Adrenal gland (tissue), 5 donors: ENCODE data around the gene CREBBP.

Experiments used
- CTCF ChIP-seq, 6 experiments: fragments of 450-650 bp in 4 of 6; fragments of 200-600 bp in 2 of 6; sonication (generic) in 1 of 6; IDR thresholded peaks; 1 replicate in 5 of 6; 2 replicates in 1 of 6; pipeline versions ENCODE4 v1.5.1 to v1.8.0; 2016 to 2021; ENCODE audit warnings: antibody characterized with exemption in 6 of 6, mild to moderate bottlenecking in 2 of 6, moderate library complexity in 1 of 6
- POLR2A ChIP-seq, 2 donors: fragments of 450-650 bp; IDR thresholded peaks; one replicate each; pipeline ENCODE4 v1.6.1; 2017; ENCODE audit warnings: antibody characterized with exemption in 2 of 2, mild to moderate bottlenecking in 2 of 2, moderate library complexity in 1 of 2
- donor health status: DM: no; HTN: no; CAD: no.

- TF ChIP-seq CTCF (IDR thresholded peaks at IDR 0.05), result no peak
- no peak for TF ChIP-seq POLR2A (IDR thresholded peaks at IDR 0.05)
Measured at GRCh38 chr16:3731126-3731935, 149.2 kb downstream of the CREBBP start.
